Heart left ventricle (tissue), 13 donors: ENCODE results near the gene SLC35G2.

Experiments
- CTCF ChIP-seq, 12 donors: fragments of 200-600 bp; sonication (generic) in 4 of 12; IDR thresholded peaks; one replicate each; pipeline versions ENCODE4 v1.5.0 to v1.8.0; 2018 to 2022; ENCODE audit warnings: antibody characterized with exemption in 12 of 12, mild to moderate bottlenecking in 5 of 12
- POLR2A ChIP-seq, 2 donors: fragments of 450-650 bp; IDR thresholded peaks; one replicate each; pipeline ENCODE4 v1.6.1; 2017; ENCODE audit warnings: antibody characterized with exemption in 2 of 2, mild to moderate bottlenecking in 2 of 2, moderate library complexity in 2 of 2
- donor health status: ischemic (EF 13 %, LVEDD 7.1; RV severe dilation, severe dysfunction).
- donor health status: DM: no; HTN: yes; CAD: no.
- donor health status: DM: no; HTN: no; CAD: no.
- donor health status: ischemic (EF 25% LVEDD 6.9; RV normal size, moderate dysfunction).
- donor health status: ischemic (EF 25% LVEDD 5.7; RV mildly dilated, moderate dysfunction).
- donor health status: ischemic (EF 35%, LVEDD 5.7; RV mildly dilated, moderate dysfunction).
- donor health status: nonischemic (EF 11% LVEDD 7.7; RV severe dilation, severe dysfunction).
- donor health status: DM: yes; HTN: yes; CAD: no.
- donor health status: PGD.
- donor health status: ischemic (EF 29% LVEDD 5.4; RV normal size, mild dysfunction).
- donor health status: nonischemic (EF 23%, LVEDD 6.1; RV moderate dilation, normal function).

GRCh38 chr3:136869282-136869681, 50.4 kb downstream of the SLC35G2 start:
- TF ChIP-seq CTCF (IDR thresholded peaks at IDR 0.05) (no peak), POLR2A (IDR thresholded peaks at IDR 0.05) (no peak)
